ENCODE measurements around the gene RAP1A.

Gene RAP1A

DNA sequence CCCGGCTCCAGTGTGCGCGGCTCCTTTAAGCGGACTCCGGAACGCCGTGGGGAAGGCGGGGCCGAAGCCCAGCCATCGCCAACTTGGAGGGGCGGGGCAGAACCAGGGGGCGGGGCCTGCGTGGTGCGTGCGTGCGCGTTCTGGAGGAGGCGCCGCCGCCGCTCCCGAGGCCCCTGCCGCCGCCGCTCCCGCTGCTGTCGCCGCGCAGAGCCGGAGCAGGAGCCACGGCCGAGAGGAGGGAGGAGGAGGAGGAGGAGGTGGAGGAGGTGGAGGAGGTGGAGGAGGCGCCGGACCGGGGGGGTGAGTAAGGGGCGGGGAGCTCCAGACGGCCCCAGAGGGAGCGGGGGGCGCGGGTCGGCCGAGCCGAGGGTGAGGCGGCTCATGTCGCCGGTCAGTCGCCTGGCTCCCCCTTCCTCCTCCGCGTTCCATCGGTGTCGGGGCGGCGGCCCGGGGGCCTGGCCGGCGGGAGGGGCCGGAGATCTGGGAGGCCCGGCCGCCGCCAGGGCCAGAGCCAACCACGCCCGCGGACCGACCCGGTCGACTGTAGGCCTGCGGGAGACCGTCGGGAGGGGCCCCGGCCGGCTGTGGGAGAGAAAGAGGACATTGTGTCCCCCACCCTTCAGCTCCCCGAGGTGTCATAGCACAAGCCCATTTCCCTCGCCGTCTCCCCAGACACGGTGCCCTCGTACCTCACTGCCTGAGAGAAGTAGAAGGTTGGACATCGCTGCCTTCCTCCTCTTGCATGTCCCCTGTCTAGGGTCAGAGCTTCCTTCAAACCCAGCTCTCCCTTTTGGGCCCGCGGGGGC, at the start of gene RAP1A:
TSS of gene RAP1A (plus strand) at position 155 of the 806 bp plus-strand sequence. CDS start 71,572 bp downstream, outside the sequence.
- peak; percentile 85 to 87 for DNase-seq

DNA sequence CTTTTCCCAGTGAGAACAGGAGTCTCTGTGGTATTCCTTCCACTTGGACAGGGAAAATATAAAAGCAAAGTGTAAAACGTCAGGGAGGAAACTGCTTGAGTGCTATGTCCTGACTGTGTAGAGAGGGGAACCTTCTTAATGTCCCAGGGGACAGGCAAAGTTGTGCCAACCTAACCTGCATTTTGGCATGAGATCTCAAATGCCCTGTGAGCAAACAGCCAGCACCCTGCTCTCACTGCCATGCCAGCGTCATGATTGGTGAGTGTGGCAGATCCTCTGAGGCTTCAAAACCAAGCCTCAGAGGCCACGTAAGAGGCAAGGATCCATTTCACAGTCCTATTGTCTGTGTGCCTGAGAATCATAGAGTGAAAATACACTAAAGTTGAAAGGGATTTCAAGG, 49.7 kb upstream of the RAP1A start:
- no peak for DNase-seq

DNA sequence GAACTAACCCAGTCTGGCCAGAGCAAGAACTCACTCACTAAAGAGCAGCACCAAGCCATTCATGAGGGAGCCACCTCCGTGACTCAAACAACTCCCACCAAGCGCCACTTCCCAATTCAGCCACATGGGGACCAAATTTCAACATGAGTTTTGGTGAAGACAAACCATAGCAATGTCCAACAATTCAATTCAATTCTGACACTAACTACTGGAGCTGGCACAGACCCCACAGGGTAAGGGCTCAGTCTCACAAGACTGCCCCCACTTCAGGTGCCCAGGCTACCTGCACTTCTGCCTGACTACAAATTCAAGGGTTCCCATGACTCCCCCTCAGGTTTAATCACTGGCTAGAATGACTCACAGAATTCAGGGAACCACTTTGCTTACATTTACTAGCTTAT, 48.8 kb upstream of the RAP1A start:
- peak in 1 of 2 experiments; percentile 8 for DNase-seq

DNA sequence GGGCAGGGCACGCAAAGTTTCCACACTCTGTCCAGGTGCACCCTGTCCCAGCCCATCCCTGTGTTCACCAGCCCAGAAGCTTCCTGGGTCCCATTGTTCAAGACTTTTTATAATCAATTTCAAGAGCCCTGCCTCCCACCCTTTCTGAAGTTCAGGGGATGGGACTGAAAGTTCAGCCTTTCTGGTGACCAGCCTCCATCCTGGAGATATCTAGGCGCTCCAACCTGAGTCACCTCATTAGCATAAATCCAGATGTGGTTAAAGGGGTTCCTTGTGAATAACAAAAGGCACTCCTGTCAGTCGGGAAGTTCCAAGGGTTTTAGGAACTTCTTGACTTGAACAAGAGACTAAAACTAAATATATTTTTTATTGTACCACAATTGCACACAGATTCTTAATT, 48.4 kb upstream of the RAP1A start:
- DNase-seq: no peak

DNA sequence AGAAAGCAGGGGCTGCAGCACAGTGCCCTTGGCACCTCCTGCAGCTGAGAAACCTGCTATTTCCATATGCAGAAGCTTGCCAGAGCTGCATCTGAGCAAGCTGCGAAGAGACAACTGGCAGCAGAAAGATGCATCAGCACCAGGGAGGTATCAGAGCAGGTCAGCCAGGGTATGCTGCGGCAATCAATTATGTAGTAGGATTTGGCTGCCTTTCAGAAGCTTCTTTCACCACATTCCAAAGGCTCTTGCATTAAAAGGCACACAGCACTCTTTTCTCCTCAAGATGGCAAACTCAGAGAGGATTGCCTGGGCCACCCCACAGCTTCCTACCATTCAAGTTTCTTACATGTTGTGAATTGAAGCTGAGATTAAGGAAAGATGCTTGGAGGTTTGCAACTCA, 47.6 kb upstream of the RAP1A start:
- no peak for DNase-seq

DNA sequence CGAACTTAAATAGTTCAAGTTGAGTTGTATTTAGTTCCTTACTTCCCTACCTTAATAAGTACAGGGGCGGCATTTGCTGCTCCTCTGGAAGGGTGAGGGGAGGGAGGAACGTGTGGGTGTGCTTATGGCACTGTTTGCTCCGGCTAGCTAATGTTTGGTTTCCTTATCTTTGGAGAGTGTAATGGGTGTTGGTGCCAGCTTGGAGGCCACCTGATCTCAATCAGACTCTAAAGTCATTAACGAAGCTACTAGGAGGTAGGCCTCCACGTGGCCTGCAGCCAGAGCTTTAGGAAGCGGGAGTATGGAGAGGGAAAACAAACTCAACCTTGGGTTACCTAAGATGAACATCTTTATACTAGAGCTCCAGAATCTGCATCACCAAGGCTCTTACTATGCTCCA, 43.0 kb upstream of the RAP1A start:
- DNase-seq: no peak

DNA sequence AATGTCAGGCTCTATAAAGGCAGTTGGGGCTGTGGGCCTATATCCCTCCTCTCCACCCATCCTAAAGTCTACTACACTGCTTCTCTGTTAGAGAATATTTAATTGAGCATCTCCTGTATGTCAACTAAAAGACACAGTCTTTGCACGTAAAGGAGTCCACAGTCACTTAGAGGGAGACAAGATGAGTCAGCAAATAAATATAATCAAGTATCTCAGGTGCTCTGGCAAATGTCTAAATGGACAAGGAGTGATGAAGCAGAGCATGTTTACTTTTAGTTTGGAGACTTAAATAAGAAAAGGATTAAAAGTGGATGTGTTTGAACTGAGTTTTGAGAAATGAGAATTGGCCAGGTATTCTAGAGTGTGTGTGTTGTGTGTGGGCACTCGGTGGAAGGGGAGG, 41.8 kb upstream of the RAP1A start:
- no peak for DNase-seq

DNA sequence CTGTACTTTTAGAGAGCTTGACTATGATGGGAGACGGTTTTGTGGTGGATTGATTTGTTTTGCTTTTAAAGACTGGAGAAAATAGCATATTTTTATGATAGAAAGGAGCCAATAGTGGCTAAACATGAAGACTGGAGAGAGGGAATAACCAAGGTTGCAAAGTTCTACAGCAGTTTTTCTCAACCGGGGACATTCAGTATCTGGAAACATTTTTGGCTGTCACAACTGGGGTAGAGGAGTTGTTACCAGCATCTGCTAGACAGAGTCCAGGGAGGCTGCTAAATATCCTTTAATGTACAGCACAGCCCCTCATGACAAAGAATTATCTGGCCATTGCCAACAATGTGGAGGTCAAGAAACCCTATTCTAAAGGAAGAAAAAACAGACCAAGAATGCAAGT, 38.4 kb upstream of the RAP1A start:
- DNase-seq: no peak

DNA sequence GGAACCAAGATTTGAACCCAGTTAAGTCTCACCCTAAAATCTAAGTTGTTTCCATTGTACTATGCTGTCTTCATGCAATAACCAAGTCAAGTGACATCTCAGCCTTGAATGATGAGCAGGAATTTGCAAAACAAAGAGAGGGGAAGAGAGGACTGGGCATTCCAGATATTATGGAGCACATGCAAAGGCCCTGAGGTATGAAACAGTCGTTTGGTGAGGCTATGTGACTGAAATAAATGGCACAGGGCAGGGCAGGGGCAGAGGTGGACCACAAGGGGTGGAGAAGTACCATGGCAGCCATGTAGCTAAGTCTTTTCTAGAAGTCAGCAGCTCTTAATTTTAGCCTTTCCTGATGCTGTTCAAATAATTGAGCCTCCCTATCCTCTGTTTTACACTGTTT, 37.6 kb upstream of the RAP1A start:
- no peak for DNase-seq

DNA sequence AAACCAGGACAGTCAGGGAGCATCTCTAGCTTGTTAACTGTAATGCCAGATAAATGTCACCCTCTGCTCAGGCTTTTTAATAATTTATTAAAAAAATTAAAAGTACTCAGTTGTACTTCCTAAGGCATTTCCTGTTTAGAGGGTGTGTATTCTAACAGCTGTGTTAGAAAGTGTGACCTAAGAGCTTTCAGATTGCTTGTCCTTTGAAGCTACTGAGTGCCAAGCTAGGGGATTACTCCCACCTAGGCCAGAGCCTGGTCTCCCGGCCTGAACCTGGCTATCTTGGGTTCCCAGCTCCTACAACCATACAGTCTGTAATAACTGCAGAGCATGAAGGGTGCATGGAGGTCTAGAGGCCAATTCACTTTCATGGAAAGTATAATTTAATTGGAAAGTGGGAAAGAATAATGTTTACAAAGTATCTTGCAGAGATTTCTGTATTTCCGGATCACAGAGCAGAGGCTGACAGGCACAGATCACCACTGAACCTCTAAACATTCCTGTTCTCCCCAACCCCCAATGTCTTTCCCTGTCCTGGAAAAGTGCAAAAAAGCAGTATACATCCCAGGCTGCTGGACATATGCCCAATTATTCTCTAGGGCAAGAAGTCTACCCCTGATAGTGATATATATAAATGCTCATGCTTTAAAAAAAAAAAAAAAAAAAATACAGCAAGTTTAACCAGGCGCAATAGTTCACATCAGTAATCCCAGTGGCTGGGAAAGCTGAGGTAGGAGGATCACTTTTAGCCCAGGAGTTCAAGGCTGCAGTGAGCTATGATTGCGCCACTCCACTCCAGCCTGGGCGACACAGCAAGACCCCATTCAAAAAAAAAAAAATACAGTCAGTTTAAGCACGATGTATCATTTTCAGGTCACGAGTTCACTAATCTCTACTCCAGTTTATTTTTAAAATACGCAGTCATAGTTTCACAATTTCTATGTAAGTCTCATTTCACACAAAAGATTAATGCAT, 36.7 kb upstream of the RAP1A start:
- DNase-seq: no peak

DNA sequence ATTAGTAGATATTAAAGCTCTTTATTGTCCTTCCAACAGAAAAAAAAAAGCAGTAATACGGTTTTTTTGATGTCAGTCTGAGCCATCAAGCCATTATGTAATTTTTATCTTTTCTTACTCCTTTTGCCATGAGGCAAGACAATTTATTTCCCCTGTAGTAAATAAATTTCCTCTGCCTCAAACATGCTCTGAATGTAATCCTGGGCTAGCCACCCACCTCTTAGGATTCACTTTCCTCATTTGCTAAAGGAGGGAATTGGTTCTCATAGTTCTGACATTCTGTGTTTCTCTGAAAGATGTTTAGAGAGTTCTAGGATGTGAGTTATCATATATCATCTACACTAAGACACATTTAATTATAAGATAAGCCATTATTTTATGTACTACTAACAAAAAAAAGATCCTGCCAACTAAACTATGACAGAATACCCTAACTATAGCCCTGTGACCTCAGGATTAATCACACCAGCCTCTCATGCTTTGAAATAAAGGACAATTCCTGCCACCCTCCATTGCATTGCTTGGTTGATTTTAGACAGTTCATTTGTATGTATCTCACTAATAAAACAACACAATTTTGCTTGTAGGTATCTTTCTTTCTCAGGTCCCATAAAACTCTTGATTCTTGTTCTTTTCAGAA, 34.0 kb upstream of the RAP1A start:
- no peak for DNase-seq

DNA sequence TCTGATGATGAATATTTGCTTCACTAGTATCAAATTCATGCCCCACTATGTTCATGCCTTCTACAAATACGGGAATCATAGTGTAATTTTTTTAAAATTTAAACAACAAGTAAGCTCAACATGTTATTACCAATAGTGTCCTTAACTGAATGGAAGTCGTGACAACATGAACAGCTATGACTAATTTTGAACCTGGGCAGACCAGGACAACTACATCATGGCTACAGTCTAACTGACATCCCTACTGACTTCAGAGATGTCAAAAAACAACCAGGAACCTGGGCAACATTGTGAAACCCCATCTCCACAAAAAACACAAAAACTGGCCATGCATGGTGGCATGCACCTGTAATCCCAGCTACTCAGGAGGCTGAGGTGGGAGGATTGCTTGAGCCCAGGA, 33.5 kb upstream of the RAP1A start:
- DNase-seq: no peak

DNA sequence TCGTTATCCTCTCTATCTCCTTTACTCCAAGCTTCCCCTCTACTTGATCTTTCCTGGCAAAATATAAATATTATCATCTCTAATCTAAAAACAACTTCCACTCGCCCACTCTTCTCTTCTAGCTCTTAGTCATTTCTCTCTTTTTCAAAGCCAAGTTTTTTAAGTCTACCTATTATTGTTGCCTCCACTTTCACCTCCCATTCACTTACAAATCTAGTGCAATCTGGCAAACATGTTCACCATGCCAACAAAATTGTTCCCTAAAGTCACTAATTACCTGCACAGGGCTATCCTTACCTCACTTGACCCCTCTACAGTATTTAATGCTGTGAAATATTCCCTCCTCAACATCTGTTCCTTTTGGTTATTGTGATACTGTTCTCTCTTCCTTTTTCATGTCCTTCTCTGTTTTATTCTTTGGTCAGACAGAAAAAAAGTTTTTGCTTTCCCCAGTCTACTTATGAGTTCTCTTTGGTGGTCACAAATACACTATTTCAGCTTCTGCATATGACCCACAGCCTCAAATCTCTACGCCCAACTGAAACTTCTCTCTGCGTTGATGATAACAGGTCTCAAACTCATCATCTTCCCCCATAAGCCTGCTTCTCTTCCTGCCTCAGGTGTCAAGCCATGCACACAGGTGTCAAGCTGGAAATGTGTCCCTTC, 31.9 kb upstream of the RAP1A start:
- DNase-seq: no peak

DNA sequence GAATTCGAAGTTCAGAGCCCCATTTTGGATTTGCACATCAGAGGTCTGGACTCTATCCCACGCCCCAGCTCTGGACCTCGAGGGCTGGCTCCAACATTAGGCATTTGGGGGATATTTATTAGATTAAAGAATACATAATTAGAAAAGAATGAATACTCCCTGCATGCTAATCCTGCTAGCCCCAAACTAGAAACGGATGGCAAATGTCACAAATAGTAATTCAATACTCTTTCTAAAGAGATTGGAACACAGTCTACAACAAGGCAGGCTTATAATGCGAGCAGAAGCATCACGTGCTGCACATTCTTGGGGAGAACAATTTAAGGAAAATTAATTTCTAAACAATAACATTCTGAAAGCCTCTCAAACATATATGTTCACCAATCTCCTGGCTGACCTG, 27.7 kb upstream of the RAP1A start:
- DNase-seq: no peak

DNA sequence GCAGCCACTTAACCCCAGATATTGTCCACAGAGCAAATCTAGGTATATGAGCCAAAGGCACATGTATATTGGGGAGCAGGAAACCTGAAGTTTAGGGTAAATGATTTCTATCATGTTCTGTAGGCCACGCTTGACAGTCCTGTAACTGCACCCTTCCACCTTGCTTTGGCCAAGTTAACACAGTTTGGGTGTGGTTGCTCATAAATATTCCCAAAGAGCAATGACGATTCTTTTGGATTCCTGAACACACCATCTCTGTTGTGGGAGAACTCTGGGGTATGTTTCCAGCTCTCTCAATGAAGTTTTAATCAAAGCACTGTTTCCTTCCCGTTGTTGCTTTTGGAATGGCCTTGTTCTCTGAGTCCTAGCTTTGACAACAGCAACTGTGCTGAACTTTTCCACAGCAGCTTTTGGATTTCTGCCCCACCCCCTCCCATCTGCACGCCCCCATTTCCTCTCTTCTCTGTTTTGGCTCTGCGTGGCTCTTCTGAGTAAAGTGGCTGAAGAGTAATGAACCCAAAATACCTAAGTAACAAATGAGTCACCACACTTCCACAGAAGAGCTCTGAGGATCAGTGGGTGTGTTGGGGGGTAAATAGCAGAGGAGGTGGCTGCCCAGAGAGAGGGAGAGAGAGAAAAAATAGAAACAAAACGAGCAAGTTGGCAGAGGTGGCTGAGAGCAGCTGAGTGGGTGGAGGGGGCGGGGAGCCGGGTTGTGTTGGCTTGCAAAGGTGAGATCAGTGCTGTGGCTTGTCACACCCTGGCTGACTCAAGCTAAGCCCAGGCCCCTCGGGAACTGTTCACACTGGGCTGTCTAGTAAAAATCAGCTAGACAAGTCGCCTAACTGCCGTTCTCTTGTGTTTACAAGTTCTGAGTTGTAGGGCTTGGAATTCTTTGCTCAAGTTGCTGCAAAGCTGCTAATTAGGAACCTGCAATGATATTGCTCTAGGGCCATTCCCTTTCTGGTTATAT, 26.9 kb upstream of the RAP1A start:
- DNase-seq: no peak

DNA sequence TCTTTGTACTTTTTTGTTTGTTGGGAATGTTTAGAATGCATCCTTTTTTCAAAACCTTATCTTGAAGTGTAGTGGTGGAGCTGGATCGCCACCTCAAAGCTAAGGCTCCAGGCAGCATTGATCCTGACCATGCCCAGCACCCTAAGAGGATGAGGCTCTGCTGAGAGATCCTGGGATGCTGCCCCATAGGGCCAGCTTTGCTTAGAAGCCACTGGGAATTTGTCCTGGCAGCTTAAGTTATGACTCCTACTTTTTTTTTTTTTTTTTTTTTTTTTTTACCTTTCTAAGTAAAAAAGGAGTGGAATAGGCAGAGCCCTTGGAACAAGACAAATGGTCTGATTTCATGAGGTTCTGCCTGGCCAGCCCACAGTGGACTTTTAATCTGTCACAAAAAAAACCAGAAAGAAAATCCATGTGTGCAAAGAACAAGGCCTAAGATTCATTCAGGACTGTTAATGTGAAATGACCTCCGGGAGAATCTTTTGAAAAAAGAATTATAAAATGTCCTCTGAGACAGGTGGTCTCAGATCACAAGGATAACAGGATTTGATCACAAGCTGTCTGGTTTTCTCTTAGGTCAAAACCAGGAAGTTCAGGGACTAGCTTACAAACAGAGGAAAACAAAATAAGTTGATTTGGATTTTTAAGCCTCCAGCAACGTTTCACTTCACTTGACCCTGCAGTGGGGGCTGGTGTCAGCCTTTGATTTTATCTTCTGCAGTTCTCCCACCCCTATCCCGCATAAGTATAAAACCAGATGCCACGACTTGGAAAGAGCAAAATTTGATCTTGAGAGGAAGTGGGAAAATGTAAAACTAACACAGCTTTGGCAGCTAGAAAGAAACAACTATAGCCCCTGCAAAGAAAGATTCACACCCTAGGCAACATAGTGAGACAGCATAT, 25.9 kb upstream of the RAP1A start:
- DNase-seq: no peak

DNA sequence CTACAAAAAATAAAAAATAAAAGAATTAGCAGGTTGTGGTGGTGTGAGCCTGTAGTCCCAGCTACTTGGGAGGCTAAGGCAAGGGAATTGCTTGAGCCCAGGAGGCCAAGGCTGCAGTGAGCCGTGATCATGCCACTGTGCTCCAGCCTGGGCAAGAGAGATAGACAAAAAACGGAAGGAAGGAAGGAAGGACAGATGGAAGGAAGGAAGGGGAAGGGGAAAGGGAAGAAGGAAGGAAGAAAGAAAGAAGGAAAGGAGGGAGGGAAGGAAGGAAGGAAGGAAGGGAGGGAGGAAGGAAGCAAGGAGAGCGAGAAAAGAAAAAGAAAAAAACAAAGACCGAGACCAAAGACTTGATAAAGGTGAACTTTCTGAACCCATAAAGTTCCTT, 25.3 kb upstream of the RAP1A start:
- no peak for DNase-seq

DNA sequence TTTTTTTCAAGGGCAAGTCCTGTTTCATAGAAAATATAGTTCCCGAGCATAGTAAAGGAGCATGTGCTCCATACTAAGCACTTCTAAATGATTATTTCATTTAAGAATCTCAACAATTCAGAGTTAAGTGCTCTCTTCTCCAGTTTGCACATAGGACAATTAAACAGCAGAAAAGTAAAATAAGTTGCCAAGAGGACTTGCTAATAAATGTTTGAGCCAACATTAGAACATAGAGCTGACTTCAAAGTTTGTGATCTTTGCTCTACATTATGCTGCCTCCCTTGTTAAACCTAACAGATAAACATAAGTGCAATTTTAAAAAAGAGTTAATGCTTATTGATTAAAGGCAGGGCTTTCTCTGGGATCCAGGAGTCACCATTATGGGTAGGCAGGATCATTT, 23.8 kb upstream of the RAP1A start:
- no peak for DNase-seq

DNA sequence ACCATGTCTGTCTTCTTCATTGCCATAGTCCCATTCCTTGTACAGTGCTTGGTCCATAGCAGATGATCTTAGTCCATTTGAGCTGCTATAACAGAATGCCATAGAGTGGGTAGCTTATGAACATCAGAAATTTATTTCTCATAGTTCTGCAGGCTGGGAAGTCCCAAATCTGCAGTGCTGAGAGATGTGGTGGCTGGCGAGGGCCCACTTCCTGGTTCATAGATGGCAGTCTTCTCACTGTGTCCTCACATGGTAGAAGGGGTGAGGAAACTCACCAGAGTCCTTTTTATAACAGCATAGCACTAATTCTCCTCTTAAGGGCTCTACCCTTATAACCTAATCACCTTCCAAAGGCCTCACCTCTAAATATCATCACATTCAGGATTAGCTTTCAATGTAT, 23.1 kb upstream of the RAP1A start:
- DNase-seq: no peak

DNA sequence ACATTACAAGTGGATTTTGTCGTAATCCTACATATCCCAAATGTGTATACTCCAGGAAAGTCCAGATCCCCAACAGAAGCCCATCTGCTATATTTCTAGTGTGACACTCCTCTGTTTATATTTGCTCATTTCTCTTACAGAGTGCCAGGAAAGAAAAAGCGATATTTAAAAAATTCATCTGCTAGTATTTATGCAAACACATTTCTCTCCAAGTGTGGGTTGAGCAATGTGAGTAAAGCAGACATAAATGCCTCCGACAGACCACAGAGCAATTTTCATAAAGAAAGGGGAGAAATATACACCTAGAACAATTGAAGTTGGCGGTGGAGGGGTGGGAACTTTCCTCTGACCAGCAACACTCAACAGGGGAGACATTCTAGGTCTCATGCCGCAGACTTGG, 22.2 kb upstream of the RAP1A start:
- DNase-seq: no peak

DNA sequence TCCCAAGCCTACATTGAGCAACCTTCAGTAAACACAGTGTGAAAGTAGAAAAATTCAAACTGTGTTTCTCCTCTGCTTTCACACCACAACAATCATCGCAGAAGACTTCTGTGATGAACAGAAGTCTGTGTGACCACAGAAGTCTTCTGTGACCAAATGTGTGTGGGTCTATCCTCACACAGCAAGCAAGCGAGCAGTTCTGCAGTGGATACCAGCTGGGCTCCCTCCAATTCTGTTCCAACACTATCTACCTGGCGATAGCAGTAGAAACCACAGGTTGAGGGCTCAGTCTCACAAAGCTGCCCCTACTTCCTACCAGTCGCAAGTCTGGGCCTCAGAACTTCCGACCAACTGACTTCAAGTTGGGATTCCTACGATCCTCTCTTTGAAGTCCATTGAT, 21.0 kb upstream of the RAP1A start:
- DNase-seq: no peak

All from SHP77 (cell line).